DMS153 treated with DMSO at 0.1 percent for 48 hours (cell line): Measurements from ENCODE around the gene TXNDC16.
"Not testable (repeated sequence)": the region's sequence is repeated elsewhere in the genome, so short reads cannot be mapped to it uniquely, and the experiment has no call there.

ENCODE experiments used
- DNase-seq: peaks from one replicate; lab custom pipeline; 2025; ENCODE audit not compliant: unreplicated experiment; lab: John Stamatoyannopoulos, UW

TXNDC16 gene

GRCh38 chr14:52552063-52552988 lies at the start of gene TXNDC16, which contains the start of gene GPR137C:
Gene TXNDC16 (minus strand): TSS chr14:52552505. CDS start chr14:52543557, 8,948 bp downstream.
Gene GPR137C (plus strand): TSS chr14:52552836. CDS start chr14:52553148, 312 bp downstream.
- DNase-seq: peak; percentile 99

- no peak for DNase-seq
These were observed 47.7 kb upstream of the TXNDC16 start for GRCh38 chr14:52599974-52600373.

- no peak for DNase-seq
These were observed 46.3 kb upstream of the TXNDC16 start for GRCh38 chr14:52598568-52598967.

GRCh38 chr14:52596861-52597260 lies 44.6 kb upstream of the TXNDC16 start:
- no peak for DNase-seq

GRCh38 chr14:52596320-52596719 lies 44.0 kb upstream of the TXNDC16 start:
- DNase-seq: no peak

GRCh38 chr14:52590318-52590717 lies 38.0 kb upstream of the TXNDC16 start:
- no peak for DNase-seq

- no peak for DNase-seq
These were observed 37.3 kb upstream of the TXNDC16 start for GRCh38 chr14:52589646-52590045.

- DNase-seq: no peak
These were observed 31.2 kb upstream of the TXNDC16 start for GRCh38 chr14:52583544-52583943.

GRCh38 chr14:52575858-52576257 lies 23.6 kb upstream of the TXNDC16 start:
- DNase-seq: no peak

- DNase-seq: not testable (repeated sequence)
These were observed 16.1 kb upstream of the TXNDC16 start for GRCh38 chr14:52568454-52568853.

- no peak for DNase-seq
These were observed 10.8 kb upstream of the TXNDC16 start for GRCh38 chr14:52563120-52563519.

GRCh38 chr14:52558688-52559087 lies 6.4 kb upstream of the TXNDC16 start:
- no peak for DNase-seq

GRCh38 chr14:52553671-52554575 lies 1.6 kb upstream of the TXNDC16 start:
- DNase-seq: peak; percentile 75

- DNase-seq: no peak
These were observed 831 bp upstream of the TXNDC16 start for GRCh38 chr14:52553002-52553670.

GRCh38 chr14:52551696-52552062 lies 626 bp downstream of the TXNDC16 start:
- DNase-seq: peak; percentile 19

- no peak for DNase-seq
These were observed 1.1 kb downstream of the TXNDC16 start for GRCh38 chr14:52551205-52551604.

GRCh38 chr14:52550661-52551060 lies 1.6 kb downstream of the TXNDC16 start:
- no peak for DNase-seq

GRCh38 chr14:52547526-52547925 lies 4.8 kb downstream of the TXNDC16 start:
- DNase-seq: no peak

- no peak for DNase-seq
These were observed 5.3 kb downstream of the TXNDC16 start for GRCh38 chr14:52547027-52547426.

- DNase-seq: no peak
These were observed 6.0 kb downstream of the TXNDC16 start for GRCh38 chr14:52546318-52546670.
